PC-9 (cell line): ENCODE results near the gene GPSM1.
"Not testable (repeated sequence)": the region's sequence is repeated elsewhere in the genome, so short reads cannot be mapped to it uniquely, and the experiment has no call there.

Experiments used
- CTCF ChIP-seq: fragments of 200-600 bp; sonication (generic); conservative IDR thresholded peaks from 2 replicates; pipeline ENCODE4 v1.6.1; 2017; ENCODE audit warnings: mixed run types, antibody characterized with exemption, mild to moderate bottlenecking, moderate library complexity
- EZH2 ChIP-seq: fragments of 200-600 bp; sonication (generic); IDR thresholded peaks from 2 replicates; pipeline ENCODE4 v1.8.0; 2017; ENCODE audit warnings: antibody characterized with exemption, low read depth

DNA sequence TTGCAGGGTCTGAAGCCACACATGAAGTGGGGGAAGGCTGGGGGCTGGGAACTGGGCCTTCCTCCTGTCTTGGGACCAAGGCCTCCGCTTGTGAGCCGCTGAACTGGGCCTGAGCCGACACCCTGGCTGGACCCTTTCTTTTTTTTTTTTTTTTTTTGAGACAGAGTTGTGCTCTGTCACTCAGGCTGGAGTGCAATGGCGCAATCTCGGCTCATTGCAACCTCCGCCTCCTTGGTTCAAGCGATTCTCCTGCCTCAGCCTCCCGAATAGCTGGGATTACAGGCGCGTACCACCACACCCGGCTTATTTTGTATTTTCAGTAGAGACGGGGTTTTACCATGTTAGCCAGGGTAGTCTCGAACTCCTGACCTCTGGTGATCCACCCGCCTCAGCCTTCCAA lies 8.1 kb upstream of the GPSM1 start:
- not testable (repeated sequence) for TF ChIP-seq CTCF, EZH2
